Measurements from ENCODE around the gene LSAMP. TPM values are rescaled to one million over a fixed set of nuclear protein-coding genes. Genes with fewer than 3 reads are reported as not detected.

Gene LSAMP
- total and polyA plus RNA-seq, 2 experiments from 2014 or later, result 2.0 to 2.9 TPM

DNA sequence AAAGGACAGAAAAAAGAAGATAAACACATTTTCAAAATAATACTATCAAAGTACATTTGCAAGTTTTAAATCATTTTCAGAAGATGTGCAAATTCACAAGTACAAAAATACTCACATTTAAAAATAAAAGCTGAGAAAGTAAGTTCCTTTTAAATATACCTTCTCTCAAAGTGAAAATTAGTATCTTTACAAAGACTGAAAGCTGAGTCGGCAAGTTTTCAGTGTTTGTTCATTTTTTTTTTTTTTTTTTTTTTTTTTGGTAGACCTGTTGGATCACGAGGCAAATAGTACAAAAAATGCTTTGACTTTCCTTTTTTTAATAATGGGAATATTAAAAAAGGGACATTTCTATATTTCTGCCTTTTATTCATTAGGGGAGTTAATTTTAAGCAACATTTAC, 317.8 kb downstream of the LSAMP start:
- Histone ChIP-seq H3K27me3 (ENCODE audit: insufficient read depth) (no peaks in the 10 kb centered on the region), H3K36me3 (ENCODE audit: insufficient read depth) (no peaks in the 10 kb centered on the region), H3K4me3 (no peak overlapping the region), H3K79me2 (replicated peaks; ENCODE audit: insufficient read depth) (no peaks in the 10 kb centered on the region), H3K4me1 (ENCODE audit: insufficient read depth) (peaks cover 26% of the 10 kb centered on the region), H3K9me2 (ENCODE audit: insufficient read depth) (peaks cover 9% of the 10 kb centered on the region), H3K27ac (ENCODE audit: low read depth) (no peak overlapping the region), H4K20me1 (replicated peaks; ENCODE audit: insufficient read depth) (no peaks in the 10 kb centered on the region), H3K4me2 (no peak overlapping the region), H3F3A (replicated peaks; ENCODE audit: low read depth) (no peaks in the 10 kb centered on the region), H2AFZ (no peak overlapping the region)
- Mint-ChIP-seq H3K4me1 (peaks cover 21% of the 10 kb centered on the region), H3K36me3 (ENCODE audit: low read depth) (no peaks in the 10 kb centered on the region), H3K27ac (no peak overlapping the region), H3K27me3 (ENCODE audit: insufficient read depth, low read depth, poor library complexity) (no peaks in the 10 kb centered on the region), H3K4me3 (no peak overlapping the region), H3K9me3 (no peaks in the 10 kb centered on the region)
- no peak for TF ChIP-seq CREB1 (CRISPR knock-in tag; IDR thresholded peaks at IDR 0.05; ENCODE audit: low read depth)
- no peak for TF ChIP-seq EZH2phosphoT487 (IDR thresholded peaks at IDR 0.05; ENCODE audit: unreplicated experiment)
- no peak for TF ChIP-seq STAT1 (IDR thresholded peaks at IDR 0.05; ENCODE audit: unreplicated experiment)
- TF ChIP-seq ZNF114 (CRISPR knock-in tag; IDR thresholded peaks at IDR 0.05), result no peak
- no peak for TF ChIP-seq ZNF331 (CRISPR knock-in tag; IDR thresholded peaks at IDR 0.05; ENCODE audit: low read depth)
- no peak for TF ChIP-seq JUNB (IDR thresholded peaks at IDR 0.05; ENCODE audit: unreplicated experiment)
- TF ChIP-seq, protein P1, sequence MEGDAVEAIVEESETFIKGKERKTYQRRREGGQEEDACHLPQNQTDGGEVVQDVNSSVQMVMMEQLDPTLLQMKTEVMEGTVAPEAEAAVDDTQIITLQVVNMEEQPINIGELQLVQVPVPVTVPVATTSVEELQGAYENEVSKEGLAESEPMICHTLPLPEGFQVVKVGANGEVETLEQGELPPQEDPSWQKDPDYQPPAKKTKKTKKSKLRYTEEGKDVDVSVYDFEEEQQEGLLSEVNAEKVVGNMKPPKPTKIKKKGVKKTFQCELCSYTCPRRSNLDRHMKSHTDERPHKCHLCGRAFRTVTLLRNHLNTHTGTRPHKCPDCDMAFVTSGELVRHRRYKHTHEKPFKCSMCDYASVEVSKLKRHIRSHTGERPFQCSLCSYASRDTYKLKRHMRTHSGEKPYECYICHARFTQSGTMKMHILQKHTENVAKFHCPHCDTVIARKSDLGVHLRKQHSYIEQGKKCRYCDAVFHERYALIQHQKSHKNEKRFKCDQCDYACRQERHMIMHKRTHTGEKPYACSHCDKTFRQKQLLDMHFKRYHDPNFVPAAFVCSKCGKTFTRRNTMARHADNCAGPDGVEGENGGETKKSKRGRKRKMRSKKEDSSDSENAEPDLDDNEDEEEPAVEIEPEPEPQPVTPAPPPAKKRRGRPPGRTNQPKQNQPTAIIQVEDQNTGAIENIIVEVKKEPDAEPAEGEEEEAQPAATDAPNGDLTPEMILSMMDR (conservative IDR thresholded peaks at IDR 0.05; ENCODE audit: low read depth in 2 of 2), result no peak
- no peak for TF ChIP-seq POLR2AphosphoS5 (IDR thresholded peaks at IDR 0.05; ENCODE audit: low read depth)
- TF ChIP-seq EZH2 (IDR thresholded peaks at IDR 0.05; ENCODE audit: low read depth, unreplicated experiment), result no peak
- TF ChIP-seq, protein P2, sequence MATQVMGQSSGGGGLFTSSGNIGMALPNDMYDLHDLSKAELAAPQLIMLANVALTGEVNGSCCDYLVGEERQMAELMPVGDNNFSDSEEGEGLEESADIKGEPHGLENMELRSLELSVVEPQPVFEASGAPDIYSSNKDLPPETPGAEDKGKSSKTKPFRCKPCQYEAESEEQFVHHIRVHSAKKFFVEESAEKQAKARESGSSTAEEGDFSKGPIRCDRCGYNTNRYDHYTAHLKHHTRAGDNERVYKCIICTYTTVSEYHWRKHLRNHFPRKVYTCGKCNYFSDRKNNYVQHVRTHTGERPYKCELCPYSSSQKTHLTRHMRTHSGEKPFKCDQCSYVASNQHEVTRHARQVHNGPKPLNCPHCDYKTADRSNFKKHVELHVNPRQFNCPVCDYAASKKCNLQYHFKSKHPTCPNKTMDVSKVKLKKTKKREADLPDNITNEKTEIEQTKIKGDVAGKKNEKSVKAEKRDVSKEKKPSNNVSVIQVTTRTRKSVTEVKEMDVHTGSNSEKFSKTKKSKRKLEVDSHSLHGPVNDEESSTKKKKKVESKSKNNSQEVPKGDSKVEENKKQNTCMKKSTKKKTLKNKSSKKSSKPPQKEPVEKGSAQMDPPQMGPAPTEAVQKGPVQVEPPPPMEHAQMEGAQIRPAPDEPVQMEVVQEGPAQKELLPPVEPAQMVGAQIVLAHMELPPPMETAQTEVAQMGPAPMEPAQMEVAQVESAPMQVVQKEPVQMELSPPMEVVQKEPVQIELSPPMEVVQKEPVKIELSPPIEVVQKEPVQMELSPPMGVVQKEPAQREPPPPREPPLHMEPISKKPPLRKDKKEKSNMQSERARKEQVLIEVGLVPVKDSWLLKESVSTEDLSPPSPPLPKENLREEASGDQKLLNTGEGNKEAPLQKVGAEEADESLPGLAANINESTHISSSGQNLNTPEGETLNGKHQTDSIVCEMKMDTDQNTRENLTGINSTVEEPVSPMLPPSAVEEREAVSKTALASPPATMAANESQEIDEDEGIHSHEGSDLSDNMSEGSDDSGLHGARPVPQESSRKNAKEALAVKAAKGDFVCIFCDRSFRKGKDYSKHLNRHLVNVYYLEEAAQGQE (IDR thresholded peaks at IDR 0.05; ENCODE audit: unreplicated experiment), result no peak
- TF ChIP-seq, protein P3, sequence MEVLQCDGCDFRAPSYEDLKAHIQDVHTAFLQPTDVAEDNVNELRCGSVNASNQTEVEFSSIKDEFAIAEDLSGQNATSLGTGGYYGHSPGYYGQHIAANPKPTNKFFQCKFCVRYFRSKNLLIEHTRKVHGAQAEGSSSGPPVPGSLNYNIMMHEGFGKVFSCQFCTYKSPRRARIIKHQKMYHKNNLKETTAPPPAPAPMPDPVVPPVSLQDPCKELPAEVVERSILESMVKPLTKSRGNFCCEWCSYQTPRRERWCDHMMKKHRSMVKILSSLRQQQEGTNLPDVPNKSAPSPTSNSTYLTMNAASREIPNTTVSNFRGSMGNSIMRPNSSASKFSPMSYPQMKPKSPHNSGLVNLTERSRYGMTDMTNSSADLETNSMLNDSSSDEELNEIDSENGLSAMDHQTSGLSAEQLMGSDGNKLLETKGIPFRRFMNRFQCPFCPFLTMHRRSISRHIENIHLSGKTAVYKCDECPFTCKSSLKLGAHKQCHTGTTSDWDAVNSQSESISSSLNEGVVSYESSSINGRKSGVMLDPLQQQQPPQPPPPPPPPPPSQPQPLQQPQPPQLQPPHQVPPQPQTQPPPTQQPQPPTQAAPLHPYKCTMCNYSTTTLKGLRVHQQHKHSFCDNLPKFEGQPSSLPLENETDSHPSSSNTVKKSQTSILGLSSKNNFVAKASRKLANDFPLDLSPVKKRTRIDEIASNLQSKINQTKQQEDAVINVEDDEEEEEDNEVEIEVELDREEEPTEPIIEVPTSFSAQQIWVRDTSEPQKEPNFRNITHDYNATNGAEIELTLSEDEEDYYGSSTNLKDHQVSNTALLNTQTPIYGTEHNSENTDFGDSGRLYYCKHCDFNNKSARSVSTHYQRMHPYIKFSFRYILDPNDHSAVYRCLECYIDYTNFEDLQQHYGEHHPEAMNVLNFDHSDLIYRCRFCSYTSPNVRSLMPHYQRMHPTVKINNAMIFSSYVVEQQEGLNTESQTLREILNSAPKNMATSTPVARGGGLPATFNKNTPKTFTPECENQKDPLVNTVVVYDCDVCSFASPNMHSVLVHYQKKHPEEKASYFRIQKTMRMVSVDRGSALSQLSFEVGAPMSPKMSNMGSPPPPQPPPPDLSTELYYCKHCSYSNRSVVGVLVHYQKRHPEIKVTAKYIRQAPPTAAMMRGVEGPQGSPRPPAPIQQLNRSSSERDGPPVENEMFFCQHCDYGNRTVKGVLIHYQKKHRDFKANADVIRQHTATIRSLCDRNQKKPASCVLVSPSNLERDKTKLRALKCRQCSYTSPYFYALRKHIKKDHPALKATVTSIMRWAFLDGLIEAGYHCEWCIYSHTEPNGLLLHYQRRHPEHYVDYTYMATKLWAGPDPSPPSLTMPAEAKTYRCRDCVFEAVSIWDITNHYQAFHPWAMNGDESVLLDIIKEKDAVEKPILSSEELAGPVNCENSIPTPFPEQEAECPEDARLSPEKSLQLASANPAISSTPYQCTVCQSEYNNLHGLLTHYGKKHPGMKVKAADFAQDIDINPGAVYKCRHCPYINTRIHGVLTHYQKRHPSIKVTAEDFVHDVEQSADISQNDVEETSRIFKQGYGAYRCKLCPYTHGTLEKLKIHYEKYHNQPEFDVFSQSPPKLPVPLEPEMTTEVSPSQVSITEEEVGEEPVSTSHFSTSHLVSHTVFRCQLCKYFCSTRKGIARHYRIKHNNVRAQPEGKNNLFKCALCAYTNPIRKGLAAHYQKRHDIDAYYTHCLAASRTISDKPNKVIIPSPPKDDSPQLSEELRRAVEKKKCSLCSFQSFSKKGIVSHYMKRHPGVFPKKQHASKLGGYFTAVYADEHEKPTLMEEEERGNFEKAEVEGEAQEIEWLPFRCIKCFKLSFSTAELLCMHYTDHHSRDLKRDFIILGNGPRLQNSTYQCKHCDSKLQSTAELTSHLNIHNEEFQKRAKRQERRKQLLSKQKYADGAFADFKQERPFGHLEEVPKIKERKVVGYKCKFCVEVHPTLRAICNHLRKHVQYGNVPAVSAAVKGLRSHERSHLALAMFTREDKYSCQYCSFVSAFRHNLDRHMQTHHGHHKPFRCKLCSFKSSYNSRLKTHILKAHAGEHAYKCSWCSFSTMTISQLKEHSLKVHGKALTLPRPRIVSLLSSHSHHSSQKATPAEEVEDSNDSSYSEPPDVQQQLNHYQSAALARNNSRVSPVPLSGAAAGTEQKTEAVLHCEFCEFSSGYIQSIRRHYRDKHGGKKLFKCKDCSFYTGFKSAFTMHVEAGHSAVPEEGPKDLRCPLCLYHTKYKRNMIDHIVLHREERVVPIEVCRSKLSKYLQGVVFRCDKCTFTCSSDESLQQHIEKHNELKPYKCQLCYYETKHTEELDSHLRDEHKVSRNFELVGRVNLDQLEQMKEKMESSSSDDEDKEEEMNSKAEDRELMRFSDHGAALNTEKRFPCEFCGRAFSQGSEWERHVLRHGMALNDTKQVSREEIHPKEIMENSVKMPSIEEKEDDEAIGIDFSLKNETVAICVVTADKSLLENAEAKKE (CRISPR knock-in tag; IDR thresholded peaks at IDR 0.05), result no peak
- TF ChIP-seq, protein P4, sequence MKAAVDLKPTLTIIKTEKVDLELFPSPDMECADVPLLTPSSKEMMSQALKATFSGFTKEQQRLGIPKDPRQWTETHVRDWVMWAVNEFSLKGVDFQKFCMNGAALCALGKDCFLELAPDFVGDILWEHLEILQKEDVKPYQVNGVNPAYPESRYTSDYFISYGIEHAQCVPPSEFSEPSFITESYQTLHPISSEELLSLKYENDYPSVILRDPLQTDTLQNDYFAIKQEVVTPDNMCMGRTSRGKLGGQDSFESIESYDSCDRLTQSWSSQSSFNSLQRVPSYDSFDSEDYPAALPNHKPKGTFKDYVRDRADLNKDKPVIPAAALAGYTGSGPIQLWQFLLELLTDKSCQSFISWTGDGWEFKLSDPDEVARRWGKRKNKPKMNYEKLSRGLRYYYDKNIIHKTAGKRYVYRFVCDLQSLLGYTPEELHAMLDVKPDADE (IDR thresholded peaks at IDR 0.05), result no peak
- no peak for TF ChIP-seq NANOG (IDR thresholded peaks at IDR 0.05; ENCODE audit: borderline replicate concordance)
- no peak for ATAC-seq
- DNase-seq (ENCODE audit: low spot score), result no peak
